ENCODE results near the gene CHAMP1. TPM values are rescaled to one million over a fixed set of nuclear protein-coding genes. Genes with fewer than 3 reads are reported as not detected.
"Not testable (repeated sequence)": the region's sequence is repeated elsewhere in the genome, so short reads cannot be mapped to it uniquely, and the experiment has no call there.

The CHAMP1 gene
- total RNA-seq, 1 donor from 2014 or later = 24.0 TPM

- no peak for DNase-seq (ENCODE audit: low read depth)
- no peaks in the 10 kb centered on the region for H3K36me3 ChIP-seq (ENCODE audit: control insufficient read depth, insufficient read depth, low read length)
- H3K27me3 ChIP-seq (ENCODE audit: control insufficient read depth, insufficient read depth, low read length) = no peaks in the 10 kb centered on the region
- peak; percentile 77 for TF ChIP-seq CTCF (IDR thresholded peaks at IDR 0.05; ENCODE audit: insufficient read depth, low read length, poor library complexity, severe bottlenecking)
- no peak overlapping the region for H3K4me3 ChIP-seq (ENCODE audit: low read depth, low read length)
Observed at GRCh38 chr13:114339857-114340534, 25.7 kb downstream of the CHAMP1 start.

GRCh38 chr13:114341003-114341777 is 26.9 kb downstream of the CHAMP1 start:
- TF ChIP-seq CTCF (IDR thresholded peaks at IDR 0.05; ENCODE audit: insufficient read depth, low read length, poor library complexity, severe bottlenecking) = no peak
- no peaks in the 10 kb centered on the region for H3K36me3 ChIP-seq (ENCODE audit: control insufficient read depth, insufficient read depth, low read length)
- H3K27me3 ChIP-seq (ENCODE audit: control insufficient read depth, insufficient read depth, low read length) = no peaks in the 10 kb centered on the region
- H3K4me3 ChIP-seq (ENCODE audit: low read depth, low read length) = no peak overlapping the region
- DNase-seq (ENCODE audit: low read depth) = no peak

GRCh38 chr13:114347256-114347655 is 33.0 kb downstream of the CHAMP1 start:
- not testable (repeated sequence) for DNase-seq (ENCODE audit: low read depth); H3K36me3 ChIP-seq (ENCODE audit: control insufficient read depth, insufficient read depth, low read length); H3K27me3 ChIP-seq (ENCODE audit: control insufficient read depth, insufficient read depth, low read length); H3K4me3 ChIP-seq (ENCODE audit: low read depth, low read length)

GRCh38 chr13:114352763-114353162 is 38.5 kb downstream of the CHAMP1 start:
- TF ChIP-seq CTCF (IDR thresholded peaks at IDR 0.05; ENCODE audit: insufficient read depth, low read length, poor library complexity, severe bottlenecking) = peak; percentile 46
- not testable (repeated sequence) for H3K27me3 ChIP-seq (ENCODE audit: control insufficient read depth, insufficient read depth, low read length); DNase-seq (ENCODE audit: low read depth); H3K4me3 ChIP-seq (ENCODE audit: low read depth, low read length); H3K36me3 ChIP-seq (ENCODE audit: control insufficient read depth, insufficient read depth, low read length)

- DNase-seq (ENCODE audit: low read depth); H3K27me3 ChIP-seq (ENCODE audit: control insufficient read depth, insufficient read depth, low read length); H3K4me3 ChIP-seq (ENCODE audit: low read depth, low read length); H3K36me3 ChIP-seq (ENCODE audit: control insufficient read depth, insufficient read depth, low read length): not testable (repeated sequence)
Observed at GRCh38 chr13:114353382-114353781, 39.1 kb downstream of the CHAMP1 start.

Other genes with a start within 250 kb of the CHAMP1 start
- gene RASA3, start 181.9 kb upstream of the CHAMP1 start, total RNA-seq = 25.4 and 27.0 TPM in 2 replicates
- gene CFAP97D2, start 135.2 kb upstream of the CHAMP1 start, total RNA-seq = not detected in 2 replicates
- gene CDC16, start 79.6 kb upstream of the CHAMP1 start, total RNA-seq = 50.4 and 51.8 TPM in 2 replicates
- gene UPF3A, start 32.9 kb upstream of the CHAMP1 start, total RNA-seq = 22.5 and 30.7 TPM in 2 replicates